GM12801 (cell line): ENCODE measurements around the gene CD99L2.

Source experiments
- CTCF ChIP-seq: IDR thresholded peaks from one replicate; pipeline ENCODE4 v1.5.1; 2011; ENCODE audit warnings: control low read depth; ENCODE audit not compliant: insufficient read length; ENCODE audit errors: extremely low read depth

The CD99L2 gene

GRCh38 chrX:150893936-150894335, 4.5 kb downstream of the CD99L2 start:
- TF ChIP-seq CTCF: no peak

DNA sequence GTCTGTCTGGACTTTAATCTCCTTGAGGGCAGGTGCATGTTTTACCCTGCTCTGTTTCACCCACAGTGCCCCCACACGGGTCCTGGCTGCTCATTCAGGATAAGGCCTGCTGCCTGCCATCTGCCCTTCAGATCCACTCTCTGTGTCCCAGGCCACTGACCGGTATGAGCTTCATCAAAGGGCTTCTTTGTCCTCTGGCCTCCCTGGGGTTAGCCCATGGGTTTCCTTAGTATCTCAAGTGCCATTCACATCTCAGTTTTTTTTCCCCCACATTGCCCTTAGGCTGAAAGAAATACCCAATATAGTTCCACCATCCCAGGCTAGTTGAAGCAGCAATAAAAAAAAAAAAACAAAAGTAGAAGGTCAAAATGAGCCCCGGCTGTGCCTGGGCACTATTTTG, 9.3 kb downstream of the CD99L2 start:
- TF ChIP-seq CTCF: no peak

- no peak for TF ChIP-seq CTCF
Observed at GRCh38 chrX:150887906-150888465, 10.5 kb downstream of the CD99L2 start.

DNA sequence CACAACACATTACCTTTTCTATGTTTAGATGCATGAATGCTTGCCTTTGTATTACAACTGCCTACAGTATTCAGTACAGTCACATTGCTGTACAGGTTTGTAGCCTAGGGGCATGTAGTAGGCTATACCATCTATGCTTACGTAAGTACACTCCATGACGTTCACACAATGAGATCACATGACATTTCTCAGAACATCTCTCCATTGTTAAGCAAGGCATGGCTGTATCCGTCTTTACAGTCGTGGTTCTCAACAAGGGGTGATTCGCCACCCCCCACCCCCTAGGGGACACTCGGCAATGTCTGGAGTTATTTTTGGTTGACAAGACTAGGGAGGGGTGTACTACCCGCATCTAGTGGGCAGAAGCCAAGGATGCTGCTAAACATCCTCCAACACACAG, 12.1 kb downstream of the CD99L2 start:
- TF ChIP-seq CTCF: no peak

GRCh38 chrX:150880808-150881165, 17.7 kb downstream of the CD99L2 start:
- TF ChIP-seq CTCF: no peak

DNA sequence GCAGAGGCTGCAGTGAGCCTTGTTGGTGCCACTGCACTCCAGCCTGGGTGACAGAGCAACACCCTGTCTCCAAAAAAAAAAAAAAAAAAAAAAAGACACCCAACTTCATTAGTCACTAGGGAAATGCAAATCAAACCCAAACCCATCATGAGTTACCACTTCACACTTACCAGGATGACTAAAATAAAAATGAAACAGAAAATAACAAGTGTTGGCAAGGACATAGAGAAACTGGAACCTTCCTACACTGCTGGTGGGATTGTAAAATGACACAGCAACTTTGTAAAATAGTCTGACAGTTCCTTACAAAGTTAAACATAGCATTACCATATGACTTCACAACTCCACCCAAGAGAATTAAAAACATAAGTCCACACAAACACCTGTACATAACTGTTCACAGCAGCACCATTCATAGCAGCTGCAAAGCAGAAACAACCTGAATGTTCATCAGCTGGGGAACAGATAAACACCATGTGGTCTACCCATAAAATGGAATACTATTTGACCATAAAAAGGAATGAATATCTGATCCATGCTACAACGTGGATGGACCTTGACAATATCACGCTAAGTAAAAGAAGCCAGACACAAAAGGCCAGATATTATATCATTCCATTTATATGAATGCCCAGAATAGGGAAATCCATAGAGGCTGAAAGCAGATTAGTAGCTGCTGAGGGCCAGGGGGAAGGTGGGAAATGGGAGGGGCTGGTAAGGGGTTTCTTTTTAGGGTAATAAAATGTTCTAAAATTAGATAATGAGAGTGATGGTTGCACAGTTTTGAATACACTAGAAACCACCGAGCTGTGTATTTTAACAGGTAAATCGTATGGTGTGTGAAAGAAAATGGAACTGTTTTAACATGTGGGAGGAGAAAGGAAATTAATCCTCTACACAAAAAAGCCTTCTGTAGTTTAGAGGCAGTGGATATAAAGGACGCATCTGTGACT, 18.3 kb downstream of the CD99L2 start:
- TF ChIP-seq CTCF: no peak

DNA sequence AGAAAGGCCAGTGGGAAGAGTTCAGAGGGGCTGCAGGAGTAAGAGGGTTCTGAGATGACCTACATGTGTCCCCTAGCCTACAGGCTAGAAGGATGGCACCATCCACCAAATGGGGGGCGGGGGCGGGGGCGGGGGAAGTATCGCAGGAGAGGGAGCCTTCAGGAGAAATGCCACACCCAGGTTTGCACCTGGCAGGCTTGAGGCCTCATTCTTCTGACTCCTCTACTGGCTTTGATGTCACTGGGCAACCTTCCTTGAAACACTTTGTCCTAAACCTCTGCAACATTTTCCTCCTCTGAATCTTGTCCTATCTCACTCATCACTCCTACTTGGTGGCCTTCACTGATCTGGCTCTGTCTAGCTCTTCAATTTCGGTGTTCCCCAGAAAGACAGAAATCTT, 24.0 kb downstream of the CD99L2 start:
- no peak for TF ChIP-seq CTCF
